ENCODE measurements around the gene CENPH. TPM values are rescaled to one million over a fixed set of nuclear protein-coding genes. Genes with fewer than 3 reads are reported as not detected.

CENPH gene
- total RNA-seq, 2 experiments from 2014 or later, result 97.0 to 98.6 TPM

GRCh38 chr5:69237877-69238276, 48.5 kb downstream of the CENPH start:
- no peak overlapping the region for H3K27ac Mint-ChIP-seq

DNA sequence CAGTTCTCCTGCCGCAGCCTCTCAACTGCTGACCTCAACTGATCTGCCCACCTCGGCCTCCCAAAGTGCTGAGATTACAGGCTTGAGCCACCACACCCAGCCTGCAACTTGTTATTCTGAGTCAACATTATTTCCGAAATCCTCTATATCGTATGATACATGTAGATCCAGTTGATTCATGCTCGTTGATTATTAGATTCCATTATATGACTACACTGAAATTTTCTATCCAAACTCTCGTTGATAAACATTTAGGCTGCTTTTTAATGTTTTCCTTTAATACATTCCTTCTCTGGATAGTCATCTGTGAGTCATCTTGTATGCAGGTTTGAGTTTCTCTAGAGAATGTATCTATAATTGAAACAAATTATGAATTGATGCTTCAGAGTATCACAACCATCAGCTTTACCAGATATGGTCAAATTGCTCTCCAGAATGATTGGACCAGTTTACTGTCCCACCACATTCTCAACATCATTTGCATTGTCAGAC, 49.4 kb downstream of the CENPH start:
- no peak overlapping the region for H3K27ac Mint-ChIP-seq
- POLR2A ChIA-PET, result no interaction called here

More at GRCh38 chr5:69237877-69238276, 48.5 kb downstream of the CENPH start:
- Mint-ChIP-seq H3K4me1 (ENCODE audit: low read depth) (peaks cover 46% of the 10 kb centered on the region), H3K27me3 (no peaks in the 10 kb centered on the region), H3K36me3 (ENCODE audit: low read depth) (peaks cover 34% of the 10 kb centered on the region), H3K9me3 (no peaks in the 10 kb centered on the region), H3K4me3 (no peak overlapping the region)
- ATAC-seq, result no peak
- ChIA-PET CTCF (no interaction called here), POLR2A (no interaction called here)
- TF ChIP-seq, protein P1, sequence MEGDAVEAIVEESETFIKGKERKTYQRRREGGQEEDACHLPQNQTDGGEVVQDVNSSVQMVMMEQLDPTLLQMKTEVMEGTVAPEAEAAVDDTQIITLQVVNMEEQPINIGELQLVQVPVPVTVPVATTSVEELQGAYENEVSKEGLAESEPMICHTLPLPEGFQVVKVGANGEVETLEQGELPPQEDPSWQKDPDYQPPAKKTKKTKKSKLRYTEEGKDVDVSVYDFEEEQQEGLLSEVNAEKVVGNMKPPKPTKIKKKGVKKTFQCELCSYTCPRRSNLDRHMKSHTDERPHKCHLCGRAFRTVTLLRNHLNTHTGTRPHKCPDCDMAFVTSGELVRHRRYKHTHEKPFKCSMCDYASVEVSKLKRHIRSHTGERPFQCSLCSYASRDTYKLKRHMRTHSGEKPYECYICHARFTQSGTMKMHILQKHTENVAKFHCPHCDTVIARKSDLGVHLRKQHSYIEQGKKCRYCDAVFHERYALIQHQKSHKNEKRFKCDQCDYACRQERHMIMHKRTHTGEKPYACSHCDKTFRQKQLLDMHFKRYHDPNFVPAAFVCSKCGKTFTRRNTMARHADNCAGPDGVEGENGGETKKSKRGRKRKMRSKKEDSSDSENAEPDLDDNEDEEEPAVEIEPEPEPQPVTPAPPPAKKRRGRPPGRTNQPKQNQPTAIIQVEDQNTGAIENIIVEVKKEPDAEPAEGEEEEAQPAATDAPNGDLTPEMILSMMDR (IDR thresholded peaks at IDR 0.05), result no peak
- intact Hi-C loops (cut with micrococcal nuclease), result no loop called here
- no peak for DNase-seq

GRCh38 chr5:69242215-69242927, 53.0 kb downstream of the CENPH start:
- CTCF ChIA-PET, result interaction anchor here (0.8 to 1.5 kb wide), 2 partner anchors 39 to 90 kb away, joined by 4 read pairs; partner anchors contain the start of gene CCDC125
- DNase-seq (no peak), ATAC-seq (no peak)
- Mint-ChIP-seq H3K27me3 (no peaks in the 10 kb centered on the region), H3K9me3 (peaks cover 4% of the 10 kb centered on the region), H3K36me3 (ENCODE audit: low read depth) (peaks cover 47% of the 10 kb centered on the region), H3K4me1 (ENCODE audit: low read depth) (peaks cover 47% of the 10 kb centered on the region), H3K4me3 (no peak overlapping the region), H3K27ac (no peak overlapping the region)
- TF ChIP-seq, protein P1 (IDR thresholded peaks at IDR 0.05), result no peak
- POLR2A ChIA-PET, result interaction anchor here (0.7 kb wide), 1 partner anchor 14 kb away, joined by 7 read pairs; no protein-coding TSS in a partner anchor
- intact Hi-C loops (cut with micrococcal nuclease), result no loop called here

More for the DNA sequence above, 49.4 kb downstream of the CENPH start:
- intact Hi-C loops (cut with micrococcal nuclease), result no loop called here
- peaks cover 38% of the 10 kb centered on the region for H3K36me3 Mint-ChIP-seq (ENCODE audit: low read depth)
- CTCF ChIA-PET, result no interaction called here
- H3K4me3 Mint-ChIP-seq, result no peak overlapping the region
- no peaks in the 10 kb centered on the region for H3K27me3 Mint-ChIP-seq
- H3K9me3 Mint-ChIP-seq, result no peaks in the 10 kb centered on the region
- peaks cover 52% of the 10 kb centered on the region for H3K4me1 Mint-ChIP-seq (ENCODE audit: low read depth)
- TF ChIP-seq, protein P1 (IDR thresholded peaks at IDR 0.05), result no peak
- DNase-seq (no peak), ATAC-seq (no peak)

GRCh38 chr5:69245031-69245430, 55.6 kb downstream of the CENPH start:
- CTCF ChIA-PET, result no interaction called here
- H3K4me1 Mint-ChIP-seq (ENCODE audit: low read depth), result peaks cover 35% of the 10 kb centered on the region
- POLR2A ChIA-PET, result no interaction called here
- TF ChIP-seq, protein P1 (IDR thresholded peaks at IDR 0.05), result no peak
- DNase-seq, result no peak
- ATAC-seq, result no peak
- peaks cover 10% of the 10 kb centered on the region for H3K9me3 Mint-ChIP-seq
- H3K27ac Mint-ChIP-seq, result no peak overlapping the region
- H3K27me3 Mint-ChIP-seq, result no peaks in the 10 kb centered on the region
- no peak overlapping the region for H3K4me3 Mint-ChIP-seq
- intact Hi-C loops (cut with micrococcal nuclease), result no loop called here
- peaks cover 50% of the 10 kb centered on the region for H3K36me3 Mint-ChIP-seq (ENCODE audit: low read depth)

GRCh38 chr5:69248019-69248418, 58.6 kb downstream of the CENPH start:
- no peak for DNase-seq
- Mint-ChIP-seq H3K27ac (no peak overlapping the region), H3K4me1 (ENCODE audit: low read depth) (peaks cover 25% of the 10 kb centered on the region), H3K27me3 (no peaks in the 10 kb centered on the region), H3K9me3 (peaks cover 10% of the 10 kb centered on the region), H3K4me3 (no peak overlapping the region), H3K36me3 (ENCODE audit: low read depth) (peaks cover 39% of the 10 kb centered on the region)
- intact Hi-C loops (cut with micrococcal nuclease), result no loop called here
- TF ChIP-seq, protein P1 (IDR thresholded peaks at IDR 0.05), result no peak
- CTCF ChIA-PET, result no interaction called here
- POLR2A ChIA-PET, result no interaction called here
- no peak for ATAC-seq

Data from activated CD8-positive, alpha-beta T cell treated with anti-CD3 and anti-CD28 coated beads for 36 hours (primary cell).